GM19023 (cell line): ENCODE results near the gene RFLNA.

Source experiments
- ATAC-seq: cut with Tn5 transposase; IDR thresholded peaks from one replicate; pipeline ENCODE4 v1.9.1; 2021; ENCODE audit warnings: mild to moderate bottlenecking, moderate library complexity; ENCODE audit not compliant: unreplicated experiment

Gene RFLNA

DNA sequence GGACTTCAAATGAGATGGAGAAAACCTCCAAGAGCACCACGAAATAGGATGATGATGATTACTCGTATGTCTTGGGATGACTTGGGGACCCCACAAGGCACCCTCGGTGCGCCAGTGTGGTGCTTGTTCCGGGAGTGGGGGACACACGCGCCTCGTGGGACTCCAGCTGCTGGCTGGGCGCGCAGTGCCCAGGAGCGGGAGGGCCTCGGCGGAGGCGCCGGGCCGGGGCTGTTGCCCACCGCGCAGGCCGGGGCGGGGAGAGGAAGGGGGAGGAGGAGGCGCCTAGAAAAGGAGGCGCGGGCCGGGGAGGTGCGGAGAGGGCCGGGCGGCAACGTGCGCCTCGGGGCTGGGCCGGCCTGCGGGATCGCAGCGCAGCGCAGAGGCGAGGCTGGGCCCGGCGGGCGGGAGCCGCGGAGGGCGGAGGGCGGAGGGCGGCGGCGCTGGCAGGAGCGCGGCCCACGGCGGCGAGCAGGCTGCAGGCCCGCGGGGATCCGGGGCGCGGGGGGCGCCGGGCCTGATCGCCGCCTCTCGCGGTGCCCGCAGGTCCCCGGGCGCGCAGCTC lies at the start of gene RFLNA:
RFLNA (plus strand) TSS at position 314 of the 562 bp plus-strand sequence. CDS start 337 bp downstream, outside the sequence.
- ATAC-seq = no peak

GRCh38 chr12:124247331-124247730 lies 47.6 kb upstream of the RFLNA start:
- no peak for ATAC-seq

GRCh38 chr12:124248941-124249825 lies 45.7 kb upstream of the RFLNA start:
- no peak for ATAC-seq

GRCh38 chr12:124251186-124251585 lies 43.7 kb upstream of the RFLNA start:
- no peak for ATAC-seq

GRCh38 chr12:124252964-124253363 lies 41.9 kb upstream of the RFLNA start:
- no peak for ATAC-seq

DNA sequence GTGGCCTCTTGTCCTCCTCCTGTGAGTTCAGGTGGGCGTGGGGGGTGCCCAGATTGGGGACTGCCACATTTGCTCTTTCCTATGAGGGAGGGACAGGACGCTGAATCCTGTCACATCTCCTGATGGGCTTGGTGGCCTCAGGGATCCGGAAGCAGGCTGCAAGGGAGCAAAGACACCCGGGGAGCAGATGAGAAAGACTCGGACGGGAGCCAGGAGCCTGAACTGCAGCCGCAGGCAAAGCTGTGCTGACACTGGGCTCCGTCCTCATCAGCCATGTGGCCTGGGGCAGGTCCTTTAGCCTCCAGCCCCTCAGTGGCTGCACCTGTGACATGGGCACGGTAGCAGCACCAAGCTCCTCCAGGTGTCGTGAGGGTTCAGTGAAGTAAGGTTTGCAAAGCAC lies 40.8 kb upstream of the RFLNA start:
- ATAC-seq = no peak

DNA sequence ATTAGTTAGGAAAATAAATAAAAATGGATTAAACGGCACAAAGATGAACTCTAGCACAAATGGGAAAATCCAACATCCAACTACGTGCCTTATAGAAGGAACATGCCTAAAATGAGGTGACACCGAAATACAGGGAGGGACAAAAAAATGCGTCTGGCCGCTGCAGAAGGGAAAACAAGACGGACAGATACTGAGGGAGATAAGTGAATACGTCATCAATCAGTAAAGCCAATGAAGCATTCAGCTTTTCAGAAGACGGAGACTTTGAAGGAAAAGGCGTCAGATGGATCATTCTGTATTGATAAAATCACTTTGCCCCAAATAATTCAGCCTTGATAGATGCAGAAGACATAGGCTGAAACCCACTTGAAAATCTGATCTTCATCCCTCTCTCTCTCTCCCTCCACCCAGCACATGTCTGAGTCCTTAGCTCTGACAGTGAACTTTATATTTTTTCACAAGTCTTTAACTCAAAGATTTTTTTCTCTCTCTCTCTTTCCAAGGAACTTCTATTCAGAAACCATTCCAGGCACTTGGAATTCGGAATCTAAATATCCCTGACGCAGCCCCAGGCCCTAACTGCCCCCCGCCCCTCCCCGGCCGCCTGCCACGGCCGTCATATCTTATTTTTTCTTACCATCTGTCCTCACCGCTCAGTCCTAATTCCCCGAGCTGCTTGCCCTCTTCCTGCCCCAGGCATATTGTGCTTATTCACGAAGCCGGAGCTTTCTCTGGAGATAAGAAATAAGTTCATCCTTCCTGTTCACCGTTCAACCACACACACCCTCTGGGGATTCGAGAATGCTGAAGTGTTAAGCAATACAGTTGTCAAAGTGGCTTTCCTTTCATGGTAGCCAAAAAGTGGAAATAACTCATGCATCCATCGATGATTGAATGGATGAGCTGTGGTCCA lies 35.5 kb upstream of the RFLNA start:
- no peak for ATAC-seq

GRCh38 chr12:124261885-124262284 lies 33.0 kb upstream of the RFLNA start:
- no peak for ATAC-seq

DNA sequence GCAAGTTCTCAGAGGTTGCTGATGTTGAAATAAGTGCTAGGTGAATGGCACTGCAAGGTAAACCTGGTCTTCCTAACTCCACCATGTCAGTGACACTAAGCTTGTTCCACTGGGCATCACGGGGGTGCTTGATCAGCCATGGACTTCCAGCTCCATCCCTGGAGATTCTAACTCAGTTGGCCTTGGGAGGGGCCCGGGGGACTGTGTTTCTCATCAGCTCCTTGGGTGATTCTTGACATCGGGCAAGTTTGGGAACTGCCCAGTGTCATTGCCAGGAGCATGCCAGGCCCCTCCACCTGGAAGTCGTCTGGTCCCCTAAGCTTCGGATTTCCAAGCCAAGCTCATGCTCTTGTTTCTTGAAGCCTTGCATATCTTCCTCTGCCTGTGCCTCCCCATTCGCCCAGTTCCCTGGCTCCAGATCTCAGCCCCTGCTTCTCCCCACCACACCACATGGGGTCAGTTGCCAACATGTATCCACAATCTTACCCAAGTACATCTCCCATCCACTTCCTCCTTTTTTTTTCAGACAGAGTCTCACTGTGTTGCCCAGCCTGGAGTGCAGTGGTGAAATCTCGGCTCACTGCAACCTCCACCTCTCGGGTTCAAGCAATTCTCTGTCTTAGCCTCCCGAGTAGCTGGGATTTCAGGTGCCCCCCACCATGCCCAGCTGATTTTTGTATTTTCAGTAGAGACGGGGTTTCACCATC lies 30.7 kb upstream of the RFLNA start:
- ATAC-seq = no peak

- ATAC-seq = no peak
These were observed 30.0 kb upstream of the RFLNA start for GRCh38 chr12:124264879-124265278.

GRCh38 chr12:124267205-124267778 lies 27.6 kb upstream of the RFLNA start:
- no peak for ATAC-seq

DNA sequence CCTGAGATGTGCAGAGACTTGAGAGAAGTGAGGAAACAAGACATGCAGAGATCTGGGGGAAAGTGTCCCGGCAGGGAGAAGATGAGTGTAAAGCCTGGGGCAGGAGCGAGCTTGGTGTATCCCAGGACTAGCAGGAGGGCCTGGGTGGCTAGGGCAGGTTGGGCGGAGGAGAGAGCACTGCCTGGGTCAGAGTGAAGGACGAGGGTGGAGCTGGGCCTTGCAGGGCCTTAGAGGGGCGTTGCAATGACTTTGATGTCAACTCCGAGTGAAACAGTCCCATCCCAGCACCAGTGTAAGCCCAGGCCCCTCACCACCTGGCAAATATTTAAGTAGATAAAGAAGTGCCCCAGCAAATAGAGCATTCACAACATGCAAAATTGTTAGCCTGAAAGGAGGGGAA lies 24.2 kb upstream of the RFLNA start:
- ATAC-seq = no peak

GRCh38 chr12:124273630-124274029 lies 21.3 kb upstream of the RFLNA start:
- no peak for ATAC-seq

DNA sequence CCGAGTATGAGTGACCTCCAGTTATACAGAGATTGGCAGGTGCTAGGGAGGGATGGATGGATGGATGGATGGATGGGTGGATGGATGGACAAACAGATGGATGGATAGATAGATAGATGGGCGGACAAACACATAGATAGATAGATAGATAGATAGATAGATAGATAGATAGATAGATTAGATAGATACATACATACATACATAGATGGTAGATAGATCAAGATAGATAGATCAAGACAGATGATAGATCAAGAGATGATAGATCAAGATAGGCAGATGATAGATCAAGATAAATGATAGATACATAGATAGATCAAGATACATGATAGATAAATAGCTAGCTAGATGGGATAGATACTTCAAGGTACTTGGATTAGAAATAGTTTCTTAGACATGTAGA lies 18.6 kb upstream of the RFLNA start:
- ATAC-seq = no peak

DNA sequence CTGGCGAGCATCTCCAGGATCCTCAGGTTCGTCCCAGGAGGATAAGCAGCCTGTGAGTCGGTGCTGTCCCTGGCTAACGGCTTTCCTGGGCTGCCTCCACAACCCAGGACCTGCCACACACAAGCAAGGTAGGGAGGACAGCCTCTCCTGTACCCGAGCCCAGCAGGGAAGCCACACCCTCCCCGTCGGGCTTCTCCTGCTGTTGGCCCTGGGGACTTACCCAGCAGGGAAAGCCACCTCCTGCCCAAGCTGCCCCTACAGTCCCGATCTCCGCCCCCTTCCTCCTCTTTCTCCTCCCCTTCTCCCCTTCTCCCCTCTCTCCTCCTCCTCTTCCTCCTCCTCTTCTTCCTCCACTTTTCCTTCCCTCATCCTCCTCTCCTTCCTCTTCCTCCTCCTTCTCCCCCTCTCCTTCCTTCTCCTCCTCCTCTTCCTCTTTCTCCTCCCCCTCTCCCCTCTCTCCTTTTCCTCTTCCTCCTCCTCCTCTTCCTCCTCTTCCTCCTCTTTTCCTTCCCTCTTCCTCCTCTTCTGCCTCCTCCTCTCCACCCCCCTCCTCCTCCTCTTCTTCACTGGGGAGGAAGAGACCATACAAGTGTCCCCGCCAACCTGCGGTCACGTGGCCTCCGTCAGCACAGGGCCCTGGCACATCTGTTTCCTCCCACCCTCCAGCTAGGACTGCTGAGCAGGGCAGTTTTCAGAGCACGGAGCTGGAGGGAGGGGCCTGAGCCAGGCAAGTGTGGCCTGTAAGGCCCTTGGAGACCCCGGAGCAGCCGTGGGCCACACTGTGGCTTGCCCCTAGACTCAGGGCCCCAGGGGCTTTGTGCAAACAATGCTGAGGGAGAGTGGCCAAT lies 17.3 kb upstream of the RFLNA start:
- no peak for ATAC-seq

- ATAC-seq = no peak
These were observed 16.3 kb upstream of the RFLNA start for GRCh38 chr12:124278389-124279101.

DNA sequence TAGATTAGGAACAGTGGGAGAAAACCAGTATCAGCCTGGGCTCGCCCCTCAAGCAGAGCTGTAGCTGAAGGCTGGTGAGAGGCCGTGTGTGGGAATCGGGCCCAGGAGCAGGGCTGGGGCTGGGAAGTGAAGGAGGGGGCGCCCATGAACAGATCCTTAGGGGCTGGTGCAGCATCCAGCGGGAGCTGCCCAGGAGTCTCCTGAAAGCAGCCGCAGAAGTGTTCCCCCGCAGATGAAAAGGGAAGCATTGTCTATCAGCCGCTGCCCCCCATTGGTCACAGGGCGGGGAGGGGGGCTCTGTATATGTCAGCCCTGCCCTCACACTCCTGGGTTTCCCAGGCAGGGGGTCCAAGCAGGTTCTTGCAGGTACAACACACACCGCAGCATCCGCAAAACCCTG lies 15.6 kb upstream of the RFLNA start:
- no peak for ATAC-seq

DNA sequence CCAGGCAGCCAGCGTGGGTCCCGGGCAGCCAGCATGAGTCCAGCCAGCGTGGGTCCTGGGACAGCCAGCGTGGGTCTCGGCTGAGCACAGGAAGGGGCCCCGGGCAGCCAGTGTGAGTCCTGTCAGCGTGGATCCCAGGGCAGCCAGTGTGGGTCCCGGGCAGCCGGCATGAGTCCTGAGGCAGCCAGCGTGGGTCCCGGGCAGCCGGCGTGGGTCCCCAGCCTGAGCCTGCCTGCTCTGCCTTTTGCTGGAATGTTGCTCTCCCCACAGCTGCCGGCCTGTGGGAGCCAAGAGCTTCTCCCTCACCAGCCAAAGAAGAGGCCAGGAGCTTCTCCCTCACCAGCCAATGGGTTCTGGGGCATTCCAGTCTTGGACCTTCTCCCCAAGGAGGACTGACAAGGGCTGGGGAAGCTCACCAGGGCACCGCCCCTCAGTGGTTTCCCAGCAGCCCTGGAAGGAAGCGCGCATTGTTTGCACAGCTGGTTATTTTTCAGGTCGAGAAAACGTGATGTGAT lies 15.0 kb upstream of the RFLNA start:
- ATAC-seq = no peak

- no peak for ATAC-seq
These were observed 13.6 kb upstream of the RFLNA start for GRCh38 chr12:124281309-124281708.
